DOHH2 (cell line): ENCODE results near the gene PPP1R14B.

Experiments
- H3F3A ChIP-seq: fragments of 200-600 bp; sonication (generic), shearing (Covaris generic); 2 replicates; pipeline ENCODE4 v1.6.0; 2016; ENCODE audit warnings: antibody characterized with exemption, mild to moderate bottlenecking; ENCODE audit not compliant: control insufficient read depth, insufficient read depth
- H3K27ac ChIP-seq: fragments of 200-600 bp; sonication (generic); 2 replicates; pipeline ENCODE4 v1.5.1; 2014; ENCODE audit warnings: low read depth, mild to moderate bottlenecking, low read length, moderate library complexity
- H3K27me3 ChIP-seq: fragments of 200-600 bp; sonication (generic); 2 replicates; pipeline ENCODE4 v1.6.1; 2014; ENCODE audit warnings: mild to moderate bottlenecking, low read length, mixed read lengths; ENCODE audit not compliant: control insufficient read depth
- H3K36me3 ChIP-seq: fragments of 200-600 bp; sonication (generic); 2 replicates; pipeline ENCODE4 v1.6.1; 2014; ENCODE audit warnings: mild to moderate bottlenecking, low read length, moderate library complexity, mixed read lengths; ENCODE audit not compliant: control insufficient read depth
- H3K4me1 ChIP-seq: fragments of 200-600 bp; sonication (generic); 2 replicates; pipeline ENCODE4 v1.6.1; 2014; ENCODE audit warnings: mild to moderate bottlenecking, low read length, mixed read lengths; ENCODE audit not compliant: control insufficient read depth
- H3K4me2 ChIP-seq: fragments of 200-600 bp; sonication (generic); 2 replicates; pipeline ENCODE4 v1.6.0; 2014; ENCODE audit warnings: mild to moderate bottlenecking, low read length, moderate library complexity
- H3K4me3 ChIP-seq: fragments of 200-600 bp; sonication (generic); 2 replicates; pipeline ENCODE4 v1.5.1; 2014; ENCODE audit warnings: mild to moderate bottlenecking, low read length, mixed read lengths
- H3K79me2 ChIP-seq: fragments of 200-600 bp; sonication (generic); 2 replicates; pipeline ENCODE4 v1.6.1; 2014; ENCODE audit warnings: mild to moderate bottlenecking, low read length, mixed read lengths; ENCODE audit not compliant: control insufficient read depth
- H3K9me2 ChIP-seq: fragments of 200-600 bp; sonication (generic); replicated peaks from 2 replicates; pipeline ENCODE4 v1.6.1; 2014; ENCODE audit warnings: mild to moderate bottlenecking, low read length, mixed read lengths; ENCODE audit not compliant: control insufficient read depth
- H3K9me3 ChIP-seq: fragments of 200-600 bp; sonication (generic); 2 replicates; pipeline ENCODE4 v1.6.1; 2014; ENCODE audit warnings: antibody characterized with exemption, low read length, mixed read lengths; ENCODE audit not compliant: control insufficient read depth, insufficient read depth
- H4K20me1 ChIP-seq: fragments of 200-600 bp; sonication (generic); 2 replicates; pipeline ENCODE4 v1.6.0; 2014; ENCODE audit warnings: low read depth, mild to moderate bottlenecking, antibody characterized with exemption, low read length, moderate library complexity; ENCODE audit not compliant: control insufficient read depth, insufficient read depth
- EZH2phosphoT487 ChIP-seq: fragments of 200-600 bp; sonication (generic); IDR thresholded peaks from 2 replicates; pipeline ENCODE4 v1.6.1; 2017; ENCODE audit warnings: borderline replicate concordance, mild to moderate bottlenecking, antibody characterized with exemption, low read length, moderate library complexity, mixed read lengths
- TF ChIP-seq, protein P1 (sequence below): fragments of 200-600 bp; sonication (generic); IDR thresholded peaks from one replicate; pipeline ENCODE4 v1.5.1; 2014; ENCODE audit warnings: antibody characterized with exemption, mild to moderate bottlenecking, low read depth, low read length; ENCODE audit not compliant: poor library complexity, severe bottlenecking

PPP1R14B gene

DNA sequence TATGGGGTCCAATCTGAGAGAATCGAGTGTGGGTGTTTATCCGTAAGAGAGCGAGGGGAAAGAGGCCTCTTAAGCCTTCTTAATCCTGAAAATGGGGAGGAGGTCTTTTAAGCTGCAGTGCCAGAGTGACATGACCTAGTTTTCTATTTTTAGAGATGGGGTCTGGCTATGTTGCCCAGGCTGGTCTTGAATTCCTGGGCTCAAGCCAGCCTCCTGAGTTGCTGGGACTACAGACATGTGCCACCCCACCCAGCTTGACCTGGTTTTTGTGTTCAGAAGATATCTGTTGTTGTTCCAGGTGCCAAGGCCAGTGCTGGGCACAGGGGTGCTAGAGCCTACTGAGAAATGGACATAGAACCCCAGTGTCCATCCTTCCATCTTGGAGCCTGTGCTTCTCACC lies 36.3 kb upstream of the PPP1R14B start:
- H3K27ac ChIP-seq, result no peak overlapping the region
- H4K20me1 ChIP-seq, result no peaks in the 10 kb centered on the region
- no peaks in the 10 kb centered on the region for H3K9me2 ChIP-seq
- no peaks in the 10 kb centered on the region; the same call in 1 of the 2 replicates for H3K36me3 ChIP-seq
- no peaks in the 10 kb centered on the region for H3K27me3 ChIP-seq
- no peaks in the 10 kb centered on the region for H3K9me3 ChIP-seq
- peaks cover 19% of the 10 kb centered on the region for H3K4me1 ChIP-seq
- H3K4me3 ChIP-seq, result no peak overlapping the region; the same call in 1 of the 2 replicates
- peak overlapping the region; percentile 82; the same call in 1 of the 2 replicates for H3K4me2 ChIP-seq
- H3K79me2 ChIP-seq, result peaks cover 12% of the 10 kb centered on the region
- peaks cover 2% of the 10 kb centered on the region; the same call in 1 of the 2 replicates for H3F3A ChIP-seq
- TF ChIP-seq, protein P1, sequence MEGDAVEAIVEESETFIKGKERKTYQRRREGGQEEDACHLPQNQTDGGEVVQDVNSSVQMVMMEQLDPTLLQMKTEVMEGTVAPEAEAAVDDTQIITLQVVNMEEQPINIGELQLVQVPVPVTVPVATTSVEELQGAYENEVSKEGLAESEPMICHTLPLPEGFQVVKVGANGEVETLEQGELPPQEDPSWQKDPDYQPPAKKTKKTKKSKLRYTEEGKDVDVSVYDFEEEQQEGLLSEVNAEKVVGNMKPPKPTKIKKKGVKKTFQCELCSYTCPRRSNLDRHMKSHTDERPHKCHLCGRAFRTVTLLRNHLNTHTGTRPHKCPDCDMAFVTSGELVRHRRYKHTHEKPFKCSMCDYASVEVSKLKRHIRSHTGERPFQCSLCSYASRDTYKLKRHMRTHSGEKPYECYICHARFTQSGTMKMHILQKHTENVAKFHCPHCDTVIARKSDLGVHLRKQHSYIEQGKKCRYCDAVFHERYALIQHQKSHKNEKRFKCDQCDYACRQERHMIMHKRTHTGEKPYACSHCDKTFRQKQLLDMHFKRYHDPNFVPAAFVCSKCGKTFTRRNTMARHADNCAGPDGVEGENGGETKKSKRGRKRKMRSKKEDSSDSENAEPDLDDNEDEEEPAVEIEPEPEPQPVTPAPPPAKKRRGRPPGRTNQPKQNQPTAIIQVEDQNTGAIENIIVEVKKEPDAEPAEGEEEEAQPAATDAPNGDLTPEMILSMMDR, result no peak
- no peak for TF ChIP-seq EZH2phosphoT487

DNA sequence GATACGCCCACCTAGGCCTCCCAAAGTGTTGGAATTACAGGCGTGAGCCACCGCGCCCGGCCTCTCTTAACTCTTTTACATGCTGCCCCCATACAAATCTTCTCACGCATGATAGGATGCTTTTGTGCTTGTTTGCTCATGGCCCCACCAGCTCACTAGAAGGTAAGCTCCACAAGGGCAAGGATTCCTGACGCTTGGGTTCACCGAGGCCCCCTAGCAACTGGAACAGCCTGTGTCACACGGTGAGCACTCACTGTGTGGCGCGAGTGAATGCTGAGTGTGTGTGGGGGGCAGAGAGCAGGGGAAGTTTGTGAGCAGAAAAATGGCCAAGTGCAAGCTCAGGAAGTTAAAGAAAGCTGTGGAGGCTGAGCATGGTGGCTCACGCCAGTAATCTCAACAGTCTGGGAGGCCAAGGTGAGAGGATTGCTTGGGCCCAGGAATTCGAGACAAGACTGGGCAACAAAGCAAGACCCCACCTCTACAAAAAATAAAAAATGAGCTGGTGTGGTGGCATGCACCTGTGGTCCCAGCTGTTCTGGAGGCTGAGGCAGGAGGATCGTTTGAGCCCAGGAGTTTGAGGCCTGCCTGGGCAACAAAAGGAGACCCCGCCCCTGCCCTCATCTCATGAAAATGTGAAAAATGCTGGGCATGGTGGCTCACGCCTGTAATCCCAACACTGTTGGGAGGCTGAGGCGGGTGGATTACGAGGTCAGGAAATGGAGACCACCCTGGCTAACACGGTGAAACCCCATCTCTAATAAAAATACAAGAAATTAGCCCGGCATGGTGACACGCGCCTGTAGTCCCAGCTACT lies 35.4 kb upstream of the PPP1R14B start:
- H3K79me2 ChIP-seq, result peaks cover 12% of the 10 kb centered on the region
- no peak overlapping the region for H3K27ac ChIP-seq
- H3K27me3 ChIP-seq, result no peaks in the 10 kb centered on the region
- H4K20me1 ChIP-seq, result no peaks in the 10 kb centered on the region
- no peak overlapping the region for H3K4me3 ChIP-seq
- H3K4me1 ChIP-seq, result peaks cover 19% of the 10 kb centered on the region
- H3K9me3 ChIP-seq, result no peaks in the 10 kb centered on the region
- no peaks in the 10 kb centered on the region for H3K9me2 ChIP-seq
- H3K4me2 ChIP-seq, result no peak overlapping the region
- peaks cover under 1% of the 10 kb centered on the region; the same call in 1 of the 2 replicates for H3K36me3 ChIP-seq
- H3F3A ChIP-seq, result peaks cover 2% of the 10 kb centered on the region; the same call in 1 of the 2 replicates
- TF ChIP-seq EZH2phosphoT487, result no peak
- TF ChIP-seq, protein P1, result no peak

DNA sequence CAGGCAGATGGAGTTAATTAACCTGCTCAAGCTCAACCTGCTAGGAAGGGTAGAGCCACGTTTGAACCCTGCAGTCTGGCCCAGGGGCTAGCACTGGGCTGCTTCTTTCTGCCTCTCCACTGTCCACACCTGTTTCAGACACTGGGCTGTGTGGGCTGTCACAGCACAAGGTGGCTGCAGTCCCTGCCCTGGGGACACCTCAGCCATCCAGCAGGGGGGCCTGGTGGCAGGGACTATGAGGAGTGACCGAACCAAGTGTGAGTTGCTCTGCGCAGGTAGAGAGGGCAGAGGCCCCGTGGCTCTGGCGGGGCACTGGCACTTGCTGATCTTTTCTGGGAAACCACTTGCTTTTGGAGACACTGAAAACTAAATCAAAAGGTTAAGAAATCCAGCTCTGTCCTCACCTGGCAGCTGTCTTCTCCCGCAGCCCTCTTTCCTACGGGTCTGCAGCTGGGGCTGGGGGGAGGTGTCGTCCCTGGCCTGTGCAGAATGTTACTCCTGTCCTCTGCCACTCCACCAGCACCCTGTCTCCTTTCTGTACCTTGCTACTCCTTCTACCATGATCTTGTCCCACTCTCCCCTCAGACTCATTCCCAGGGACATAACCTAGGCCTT lies 31.9 kb upstream of the PPP1R14B start:
- no peak for TF ChIP-seq EZH2phosphoT487
- TF ChIP-seq, protein P1, result no peak
- Histone ChIP-seq H3K9me3 (no peaks in the 10 kb centered on the region), H3K79me2 (peaks cover 6% of the 10 kb centered on the region), H3K27me3 (no peaks in the 10 kb centered on the region), H3K4me1 (peaks cover 4% of the 10 kb centered on the region), H3K4me3 (no peak overlapping the region), H3K9me2 (no peaks in the 10 kb centered on the region), H3K4me2 (no peak overlapping the region), H4K20me1 (no peaks in the 10 kb centered on the region), H3K27ac (no peak overlapping the region), H3F3A (no peaks in the 10 kb centered on the region), H3K36me3 (peaks cover 11% of the 10 kb centered on the region; the same call in 1 of the 2 replicates)
